Mesenchymal stem cell (in vitro differentiated cells and primary cell): ENCODE data around the gene MS4A4A.

Experiments
- DNase-seq: peaks from one replicate; pipeline ENCODE4 v3.0.0-alpha.2; 2013
- H2AFZ ChIP-seq: one replicate; pipeline ENCODE4 v1.6.1; 2013; ENCODE audit warnings: low read depth, mild to moderate bottlenecking, control low read depth, inconsistent platforms, low read length, moderate library complexity
- H2AK5ac ChIP-seq: 2 replicates; pipeline ENCODE4 v1.6.1; 2013; ENCODE audit warnings: low read length, moderate library complexity, mild to moderate bottlenecking, inconsistent platforms; ENCODE audit not compliant: severe bottlenecking
- H2BK120ac ChIP-seq: one replicate; pipeline ENCODE4 v1.6.1; 2013; ENCODE audit warnings: low read depth, mild to moderate bottlenecking, inconsistent platforms, low read length, moderate library complexity
- H2BK12ac ChIP-seq, 2 experiments: one replicate each; pipeline ENCODE4 v1.6.1; 2013; ENCODE audit warnings: inconsistent platforms in 2 of 2, low read length in 2 of 2, mild to moderate bottlenecking in 2 of 2, moderate library complexity in 2 of 2, control low read depth in 1 of 2
- H2BK15ac ChIP-seq: one replicate; pipeline ENCODE4 v1.6.1; 2013; ENCODE audit warnings: mild to moderate bottlenecking, low read depth, inconsistent platforms; ENCODE audit not compliant: poor library complexity, severe bottlenecking
- H2BK5ac ChIP-seq: 2 replicates; pipeline ENCODE4 v1.6.1; 2013; ENCODE audit warnings: low read depth, mild to moderate bottlenecking, low read length, control low read depth, inconsistent platforms; ENCODE audit not compliant: poor library complexity, severe bottlenecking
- H3K14ac ChIP-seq, 2 experiments: one replicate each; pipeline ENCODE4 v1.6.1; 2013; ENCODE audit warnings: inconsistent platforms in 2 of 2, low read length in 2 of 2, control low read depth in 1 of 2, mild to moderate bottlenecking in 1 of 2, moderate library complexity in 1 of 2
- H3K18ac ChIP-seq, 2 experiments: one replicate each; pipeline ENCODE4 v1.6.1; 2013; ENCODE audit warnings: inconsistent platforms in 2 of 2, low read length in 2 of 2, control low read depth in 1 of 2, low read depth in 1 of 2, mild to moderate bottlenecking in 1 of 2
- H3K23ac ChIP-seq, 2 experiments: one replicate each; pipeline ENCODE4 v1.6.1; 2013; ENCODE audit warnings: inconsistent platforms in 2 of 2, low read length in 2 of 2, mild to moderate bottlenecking in 2 of 2, moderate library complexity in 2 of 2, control low read depth in 1 of 2
- H3K27ac ChIP-seq: 2 replicates; pipeline ENCODE4 v1.5.1; 2013; ENCODE audit warnings: mild to moderate bottlenecking, moderate library complexity, low read length, control low read depth, inconsistent platforms; ENCODE audit not compliant: poor library complexity, severe bottlenecking
- H3K27me3 ChIP-seq, 2 experiments: 2 replicates each; pipeline versions ENCODE4 v1.6.1 to v1.7.0; 2013; ENCODE audit warnings: low read length in 2 of 2, mild to moderate bottlenecking in 2 of 2, moderate library complexity in 2 of 2, control low read depth in 1 of 2, inconsistent platforms in 1 of 2; ENCODE audit not compliant: control insufficient read depth in 1 of 2, insufficient read depth in 1 of 2
- H3K36me3 ChIP-seq, 2 experiments: 2 replicates each; pipeline versions ENCODE4 v1.6.1 to v1.7.0; 2013; ENCODE audit warnings: low read length in 2 of 2, control low read depth in 1 of 2, inconsistent platforms in 1 of 2, low read depth in 1 of 2, mild to moderate bottlenecking in 1 of 2; ENCODE audit not compliant: insufficient read depth in 2 of 2, control insufficient read depth in 1 of 2
- H3K4ac ChIP-seq, 2 experiments: one replicate each; pipeline ENCODE4 v1.6.1; 2013; ENCODE audit warnings: inconsistent platforms in 2 of 2, low read length in 2 of 2, mild to moderate bottlenecking in 2 of 2, moderate library complexity in 2 of 2, control low read depth in 1 of 2, low read depth in 1 of 2
- H3K4me1 ChIP-seq: 2 replicates; pipeline ENCODE4 v1.6.1; 2013; ENCODE audit warnings: low read depth, low read length, control low read depth; ENCODE audit not compliant: control insufficient read depth, insufficient read depth
- H3K4me2 ChIP-seq: 2 replicates; pipeline ENCODE4 v1.6.1; 2013; ENCODE audit warnings: low read length, mild to moderate bottlenecking, inconsistent platforms; ENCODE audit not compliant: poor library complexity, severe bottlenecking
- H3K4me3 ChIP-seq, 2 experiments: 2 replicates each; pipeline versions ENCODE4 v1.5.1 to v1.7.0; 2013; ENCODE audit warnings: low read length in 2 of 2, mild to moderate bottlenecking in 2 of 2, control low read depth in 1 of 2, low read depth in 1 of 2; ENCODE audit not compliant: insufficient read depth in 1 of 2
- H3K79me1 ChIP-seq: replicated peaks from 2 replicates; pipeline ENCODE4 v1.6.1; 2013; ENCODE audit warnings: mild to moderate bottlenecking, control low read depth, low read length, inconsistent platforms; ENCODE audit not compliant: poor library complexity, severe bottlenecking
- H3K9ac ChIP-seq: 2 replicates; pipeline ENCODE4 v1.7.0; 2013; ENCODE audit warnings: mild to moderate bottlenecking, low read length, moderate library complexity
- H3K9me3 ChIP-seq: 2 replicates; pipeline ENCODE4 v1.7.0; 2013; ENCODE audit warnings: mild to moderate bottlenecking, low read length; ENCODE audit not compliant: control insufficient read depth
- H4K8ac ChIP-seq: one replicate; pipeline ENCODE4 v1.6.1; 2013; ENCODE audit warnings: inconsistent platforms, mild to moderate bottlenecking, low read length, moderate library complexity
- H4K91ac ChIP-seq: one replicate; pipeline ENCODE4 v1.6.1; 2013; ENCODE audit warnings: mild to moderate bottlenecking, low read length, inconsistent platforms
- WGBS: methylation state at CpG from one replicate; pipeline ENCODE4 v1.1.7; 2013; ENCODE audit warnings: mixed read lengths; 5-methylcytosine and 5-hydroxymethylcytosine counted together

The MS4A4A gene

DNA sequence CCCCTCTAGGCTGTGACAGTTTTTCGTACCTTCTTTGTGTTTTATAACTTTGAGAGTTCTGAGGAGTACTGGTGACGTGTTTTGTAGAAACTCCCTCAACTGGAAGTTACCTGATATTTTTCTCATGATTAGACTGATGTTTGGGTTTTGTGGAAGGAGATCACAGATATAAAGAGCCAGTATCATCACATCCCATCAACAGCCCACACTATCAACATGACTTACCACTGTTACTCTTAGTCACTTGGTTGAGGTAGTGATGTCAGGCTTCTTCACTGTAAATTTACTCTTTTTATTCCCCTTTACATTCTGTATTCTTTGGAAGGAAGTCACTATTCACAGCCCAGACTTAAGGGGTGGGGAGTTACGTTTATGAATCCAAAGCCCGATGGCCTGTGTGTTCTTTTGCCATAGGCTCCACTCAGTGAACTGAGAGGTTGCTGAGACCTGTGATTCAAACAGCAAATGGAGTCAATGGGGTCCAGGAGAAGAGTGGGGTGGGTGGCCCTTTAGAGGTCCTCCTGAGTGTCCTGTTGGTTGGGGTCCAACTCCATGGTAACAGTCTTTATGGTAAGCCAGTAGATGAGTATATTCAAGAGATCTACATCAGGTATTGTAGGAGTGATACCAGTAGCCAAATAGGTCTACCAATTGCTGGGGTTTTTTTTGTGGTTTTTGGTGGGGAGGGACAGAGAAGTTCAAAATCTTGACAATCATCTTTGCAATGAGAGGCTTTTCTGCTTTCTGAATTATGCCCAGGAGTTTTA is 22.3 kb upstream of the MS4A4A start:
- Histone ChIP-seq H3K4me1 (no peaks in the 10 kb centered on the region), H2AFZ (no peak overlapping the region), H3K4me3 (no peak overlapping the region), H3K36me3 (no peaks in the 10 kb centered on the region), H2BK5ac (no peak overlapping the region), H2BK15ac (no peak overlapping the region), H2AK5ac (no peak overlapping the region), H2BK12ac (no peak overlapping the region), H3K27me3 (peaks cover 0 to 4% of the 10 kb centered on the region in 2 experiments), H4K91ac (no peak overlapping the region), H3K18ac (no peak overlapping the region), H3K9me3 (peaks cover 6% of the 10 kb centered on the region), H3K9ac (no peak overlapping the region), H3K4me2 (no peak overlapping the region), H4K8ac (no peak overlapping the region), H3K4ac (no peak overlapping the region), H3K27ac (no peak overlapping the region), H3K14ac (no peak overlapping the region), H2BK120ac (no peak overlapping the region), H3K23ac (no peak overlapping the region), H3K79me1 (no peaks in the 10 kb centered on the region)
- 74% methylated on average over 2 of the region's 4 CpGs for WGBS
- no peak for DNase-seq

- Histone ChIP-seq H3K27me3 (peaks cover 0 to 4% of the 10 kb centered on the region in 2 experiments), H3K9ac (no peak overlapping the region), H3K36me3 (no peaks in the 10 kb centered on the region), H2BK15ac (no peak overlapping the region), H4K8ac (no peak overlapping the region), H3K23ac (no peak overlapping the region), H3K27ac (no peak overlapping the region), H2AFZ (no peak overlapping the region), H3K79me1 (no peaks in the 10 kb centered on the region), H3K18ac (no peak overlapping the region), H3K4me2 (no peak overlapping the region), H2AK5ac (no peak overlapping the region), H3K14ac (no peak overlapping the region), H2BK12ac (no peak overlapping the region), H4K91ac (no peak overlapping the region), H2BK5ac (no peak overlapping the region), H3K4me1 (no peaks in the 10 kb centered on the region), H3K4ac (no peak overlapping the region), H2BK120ac (no peak overlapping the region), H3K4me3 (no peak overlapping the region), H3K9me3 (no peaks in the 10 kb centered on the region)
- 80% methylated on average over 3 of the region's 4 CpGs for WGBS
- no peak for DNase-seq
Measured at GRCh38 chr11:60261014-60261413, 19.5 kb upstream of the MS4A4A start.

- Histone ChIP-seq H3K4me2 (no peak overlapping the region), H2BK12ac (no peak overlapping the region), H4K8ac (no peak overlapping the region), H2BK120ac (no peak overlapping the region), H2AK5ac (no peak overlapping the region), H3K27me3 (peaks cover 0 to 5% of the 10 kb centered on the region in 2 experiments), H2BK5ac (no peak overlapping the region), H3K4me1 (no peaks in the 10 kb centered on the region), H3K4ac (no peak overlapping the region), H3K9ac (no peak overlapping the region), H3K18ac (no peak overlapping the region), H3K9me3 (no peaks in the 10 kb centered on the region), H2BK15ac (no peak overlapping the region), H3K14ac (no peak overlapping the region), H3K79me1 (no peaks in the 10 kb centered on the region), H3K27ac (no peak overlapping the region), H2AFZ (no peak overlapping the region), H4K91ac (no peak overlapping the region), H3K36me3 (no peaks in the 10 kb centered on the region), H3K23ac (no peak overlapping the region), H3K4me3 (no peak overlapping the region)
- no peak for DNase-seq
- 90% methylated on average over 4 of the region's 4 CpGs for WGBS
Measured at GRCh38 chr11:60263402-60263801, 17.1 kb upstream of the MS4A4A start.

DNA sequence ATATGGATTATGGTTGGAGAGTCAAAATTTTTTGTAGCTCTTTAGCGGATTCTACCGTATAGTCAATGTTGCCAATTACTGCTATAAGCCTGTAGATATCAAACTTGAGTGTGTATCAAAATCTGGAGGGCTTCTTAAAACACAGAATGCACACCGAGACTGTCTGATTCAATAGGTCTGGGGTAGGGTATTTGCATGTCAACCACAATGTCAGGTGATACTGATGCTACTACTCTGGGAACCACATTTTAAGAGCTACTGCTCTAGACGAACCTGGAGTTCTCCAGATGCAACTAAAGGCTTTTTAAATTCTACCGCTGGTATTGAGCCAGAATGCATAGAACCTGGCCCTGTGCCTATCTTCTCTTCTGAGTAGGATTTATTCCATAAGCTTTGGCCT is 15.8 kb upstream of the MS4A4A start:
- Histone ChIP-seq H3K4ac (no peak overlapping the region), H2BK12ac (no peak overlapping the region), H3K36me3 (no peaks in the 10 kb centered on the region), H3K4me1 (no peaks in the 10 kb centered on the region), H3K27me3 (peaks cover 0 to 8% of the 10 kb centered on the region in 2 experiments), H2BK120ac (no peak overlapping the region), H3K4me2 (no peak overlapping the region), H3K27ac (no peak overlapping the region), H3K14ac (no peak overlapping the region), H3K9ac (no peak overlapping the region), H3K4me3 (no peak overlapping the region), H3K79me1 (no peaks in the 10 kb centered on the region), H3K23ac (no peak overlapping the region), H4K8ac (no peak overlapping the region), H2AK5ac (no peak overlapping the region), H2BK5ac (no peak overlapping the region), H2AFZ (no peak overlapping the region), H4K91ac (no peak overlapping the region), H3K18ac (no peak overlapping the region), H3K9me3 (peaks cover under 1% of the 10 kb centered on the region), H2BK15ac (no peak overlapping the region)
- WGBS: 75% methylated on average over 5 of the region's 5 CpGs
- DNase-seq: no peak
